Peyer's patch (tissue), 4 donors: Measurements from ENCODE around the gene PRKAR1B. TPM values are rescaled to one million over a fixed set of nuclear protein-coding genes. Genes with fewer than 3 reads are reported as not detected.

Experiments
- DNase-seq, 3 donors: peaks; one replicate each; pipeline ENCODE4 v3.0.0-alpha.2; 2017 to 2019
- H3K27ac ChIP-seq, 4 donors: fragments of 200-600 bp; sonication (generic); one replicate each; pipeline ENCODE4 v1.5.1; 2016 to 2019
- H3K27me3 ChIP-seq, 2 donors: fragments of 200-600 bp; sonication (generic); one replicate each; pipeline ENCODE4 v1.5.1; 2019
- H3K36me3 ChIP-seq, 3 donors: fragments of 200-600 bp; sonication (generic); one replicate each; pipeline ENCODE4 v1.5.1; 2016 to 2019
- H3K4me1 ChIP-seq, 4 donors: fragments of 200-600 bp; sonication (generic); one replicate each; pipeline ENCODE4 v1.5.1; 2016 to 2019
- H3K4me3 ChIP-seq, 4 donors: fragments of 200-600 bp; sonication (generic); 1 replicate in 3 of 4; 2 replicates in 1 of 4; pipeline ENCODE4 v1.5.1; 2016 to 2019; ENCODE audit warnings: mild to moderate bottlenecking in 1 of 4
- H3K9me3 ChIP-seq, 4 donors: fragments of 200-600 bp; sonication (generic); one replicate each; pipeline ENCODE4 v1.5.1; 2016 to 2019; ENCODE audit warnings: mild to moderate bottlenecking in 1 of 4
- CTCF ChIP-seq, 6 experiments: fragments of 450-650 bp in 4 of 6; fragments of 200-600 bp in 2 of 6; sonication (generic) in 1 of 6; IDR thresholded peaks; one replicate each; pipeline ENCODE4 v1.5.1; 2017 to 2019; ENCODE audit warnings: antibody characterized with exemption in 6 of 6, mild to moderate bottlenecking in 3 of 6, moderate library complexity in 1 of 6
- POLR2A ChIP-seq, 2 donors: fragments of 450-650 bp; IDR thresholded peaks; one replicate each; pipeline ENCODE4 v1.5.1; 2017; ENCODE audit warnings: antibody characterized with exemption in 2 of 2, mild to moderate bottlenecking in 2 of 2, moderate library complexity in 2 of 2
- total RNA-seq, 4 donors: library from RNA; depleted of rRNA; stranded (reverse); fragments of >200 nt; gene quantifications; one replicate each; pipeline ENCODE4 v1.1.0, GENCODE V29; 2016

The PRKAR1B gene
- total RNA-seq, 4 donors from 2014 or later, result 13.0 to 42.9 (median 17.0) TPM

- no peak overlapping the region for H3K4me3 ChIP-seq
- no peaks in the 10 kb centered on the region for H3K4me1 ChIP-seq
- H3K27ac ChIP-seq, result no peak overlapping the region
- TF ChIP-seq POLR2A (IDR thresholded peaks at IDR 0.05), result no peak
- DNase-seq, result no peak
- peaks cover 0 to 56% (median 0%) of the 10 kb centered on the region in 3 donors for H3K36me3 ChIP-seq
- H3K27me3 ChIP-seq, result no peaks in the 10 kb centered on the region
- no peaks in the 10 kb centered on the region for H3K9me3 ChIP-seq
Measured at GRCh38 chr7:762885-763284, 35.8 kb upstream of the PRKAR1B start.

GRCh38 chr7:761631-762030, 34.5 kb upstream of the PRKAR1B start:
- TF ChIP-seq POLR2A (IDR thresholded peaks at IDR 0.05), result no peak
- no peak for TF ChIP-seq CTCF (IDR thresholded peaks at IDR 0.05)
- no peak overlapping the region for H3K27ac ChIP-seq
- H3K4me1 ChIP-seq, result no peaks in the 10 kb centered on the region
- H3K27me3 ChIP-seq, result no peaks in the 10 kb centered on the region
- no peak for DNase-seq
- no peaks in the 10 kb centered on the region for H3K9me3 ChIP-seq
- peaks cover 0 to 69% (median 0%) of the 10 kb centered on the region in 3 donors for H3K36me3 ChIP-seq
- H3K4me3 ChIP-seq, result no peak overlapping the region

- Histone ChIP-seq H3K4me1 (no peaks in the 10 kb centered on the region), H3K27ac (no peak overlapping the region), H3K27me3 (no peaks in the 10 kb centered on the region), H3K9me3 (no peaks in the 10 kb centered on the region), H3K36me3 (peaks cover 0 to 74% (median 0%) of the 10 kb centered on the region in 3 donors), H3K4me3 (no peak overlapping the region)
- DNase-seq, result no peak
- TF ChIP-seq POLR2A (IDR thresholded peaks at IDR 0.05) (no peak), CTCF (IDR thresholded peaks at IDR 0.05) (no peak)
Measured at GRCh38 chr7:761101-761500, 34.0 kb upstream of the PRKAR1B start.

- H3K4me1 ChIP-seq, result no peaks in the 10 kb centered on the region
- no peaks in the 10 kb centered on the region for H3K27me3 ChIP-seq
- TF ChIP-seq CTCF (IDR thresholded peaks at IDR 0.05) (no peak), POLR2A (IDR thresholded peaks at IDR 0.05) (no peak)
- H3K36me3 ChIP-seq, result peaks cover 0 to 73% (median 0%) of the 10 kb centered on the region in 3 donors
- no peak overlapping the region for H3K27ac ChIP-seq
- no peak overlapping the region for H3K4me3 ChIP-seq
- no peaks in the 10 kb centered on the region for H3K9me3 ChIP-seq
- no peak for DNase-seq
Measured at GRCh38 chr7:760006-760405, 32.9 kb upstream of the PRKAR1B start.

GRCh38 chr7:759569-759968, 32.5 kb upstream of the PRKAR1B start:
- no peaks in the 10 kb centered on the region for H3K27me3 ChIP-seq
- no peak overlapping the region for H3K4me3 ChIP-seq
- peaks cover 0 to 73% (median 0%) of the 10 kb centered on the region in 3 donors for H3K36me3 ChIP-seq
- H3K4me1 ChIP-seq, result no peaks in the 10 kb centered on the region
- TF ChIP-seq CTCF (IDR thresholded peaks at IDR 0.05), result no peak
- no peak for TF ChIP-seq POLR2A (IDR thresholded peaks at IDR 0.05)
- no peak overlapping the region for H3K27ac ChIP-seq
- H3K9me3 ChIP-seq, result no peaks in the 10 kb centered on the region
- no peak for DNase-seq

- Histone ChIP-seq H3K4me3 (no peak overlapping the region), H3K4me1 (no peaks in the 10 kb centered on the region), H3K9me3 (no peaks in the 10 kb centered on the region), H3K27ac (peak overlapping the region in 1 of 4 donors; percentile 9), H3K36me3 (peaks cover 0 to 64% (median 0%) of the 10 kb centered on the region in 3 donors), H3K27me3 (no peaks in the 10 kb centered on the region)
- DNase-seq, result peak in 1 of 3 donors; percentile 29
- TF ChIP-seq POLR2A (IDR thresholded peaks at IDR 0.05), result no peak
- no peak for TF ChIP-seq CTCF (IDR thresholded peaks at IDR 0.05)
Measured at GRCh38 chr7:757741-758163, 30.7 kb upstream of the PRKAR1B start.
